D721Med (cell line): ENCODE results near the gene MGAT5B.

Experiments used
- DNase-seq: peaks from one replicate; pipeline ENCODE4 v3.0.0; 2011; ENCODE audit warnings: low spot score; ENCODE audit not compliant: insufficient read length
- FAIRE-seq: peaks from 2 replicates; lab custom pipeline; 2011; peaks lifted over from hg19 to GRCh38; lab: Jason Lieb, UNC
- TF ChIP-seq, protein P1 (sequence below): IDR thresholded peaks from 2 replicates; pipeline ENCODE4 v1.5.1; 2012; ENCODE audit warnings: mild to moderate bottlenecking, control low read depth; ENCODE audit not compliant: insufficient read depth; ENCODE audit errors: missing control alignments

MGAT5B gene

GRCh38 chr17:76884995-76885893 is 17.0 kb downstream of the MGAT5B start:
- TF ChIP-seq, protein P1, sequence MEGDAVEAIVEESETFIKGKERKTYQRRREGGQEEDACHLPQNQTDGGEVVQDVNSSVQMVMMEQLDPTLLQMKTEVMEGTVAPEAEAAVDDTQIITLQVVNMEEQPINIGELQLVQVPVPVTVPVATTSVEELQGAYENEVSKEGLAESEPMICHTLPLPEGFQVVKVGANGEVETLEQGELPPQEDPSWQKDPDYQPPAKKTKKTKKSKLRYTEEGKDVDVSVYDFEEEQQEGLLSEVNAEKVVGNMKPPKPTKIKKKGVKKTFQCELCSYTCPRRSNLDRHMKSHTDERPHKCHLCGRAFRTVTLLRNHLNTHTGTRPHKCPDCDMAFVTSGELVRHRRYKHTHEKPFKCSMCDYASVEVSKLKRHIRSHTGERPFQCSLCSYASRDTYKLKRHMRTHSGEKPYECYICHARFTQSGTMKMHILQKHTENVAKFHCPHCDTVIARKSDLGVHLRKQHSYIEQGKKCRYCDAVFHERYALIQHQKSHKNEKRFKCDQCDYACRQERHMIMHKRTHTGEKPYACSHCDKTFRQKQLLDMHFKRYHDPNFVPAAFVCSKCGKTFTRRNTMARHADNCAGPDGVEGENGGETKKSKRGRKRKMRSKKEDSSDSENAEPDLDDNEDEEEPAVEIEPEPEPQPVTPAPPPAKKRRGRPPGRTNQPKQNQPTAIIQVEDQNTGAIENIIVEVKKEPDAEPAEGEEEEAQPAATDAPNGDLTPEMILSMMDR = no peak
- FAIRE-seq (no peak), DNase-seq (no peak)

DNA sequence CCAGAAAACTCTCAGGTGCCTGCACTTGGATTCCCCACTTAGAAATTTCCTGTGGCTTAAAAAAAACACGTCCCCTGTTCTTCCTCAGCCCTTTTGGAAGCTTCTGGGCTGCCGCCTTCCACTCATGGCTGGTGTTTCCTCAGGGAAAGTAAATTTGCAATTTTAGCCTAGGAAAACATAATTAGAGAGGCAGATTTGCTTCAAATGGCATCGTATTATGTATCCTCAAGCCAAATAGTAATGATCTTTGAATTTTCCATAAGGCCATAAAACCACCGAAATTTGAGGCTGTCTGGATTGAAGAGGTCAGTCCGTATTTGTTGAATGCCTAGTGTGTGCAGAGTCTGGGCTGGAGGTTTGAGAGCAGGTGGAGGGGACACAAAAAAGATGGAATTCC is 17.7 kb downstream of the MGAT5B start:
- TF ChIP-seq, protein P1 = no peak
- FAIRE-seq = no peak
- DNase-seq = no peak

DNA sequence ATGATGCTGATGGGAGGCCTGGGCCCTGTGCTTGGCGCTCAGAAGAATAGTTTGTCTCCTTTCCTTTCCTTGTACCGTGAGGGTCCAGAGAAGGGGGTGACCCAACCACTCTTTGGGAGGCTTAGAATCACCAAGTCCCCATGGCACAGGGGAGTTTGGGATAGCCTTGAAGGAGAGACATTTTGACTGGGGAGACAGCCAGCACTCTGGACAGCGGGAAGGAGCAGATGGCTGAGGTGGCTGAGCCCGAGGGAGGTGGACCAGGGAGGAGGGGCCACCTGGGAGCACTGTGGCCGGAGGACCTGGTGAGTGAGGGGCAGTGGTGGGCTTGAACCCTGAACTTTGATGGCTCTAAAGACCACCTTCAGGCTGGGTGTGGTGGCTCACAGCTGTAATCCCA is 18.2 kb downstream of the MGAT5B start:
- DNase-seq = no peak
- TF ChIP-seq, protein P1 = no peak
- no peak for FAIRE-seq

DNA sequence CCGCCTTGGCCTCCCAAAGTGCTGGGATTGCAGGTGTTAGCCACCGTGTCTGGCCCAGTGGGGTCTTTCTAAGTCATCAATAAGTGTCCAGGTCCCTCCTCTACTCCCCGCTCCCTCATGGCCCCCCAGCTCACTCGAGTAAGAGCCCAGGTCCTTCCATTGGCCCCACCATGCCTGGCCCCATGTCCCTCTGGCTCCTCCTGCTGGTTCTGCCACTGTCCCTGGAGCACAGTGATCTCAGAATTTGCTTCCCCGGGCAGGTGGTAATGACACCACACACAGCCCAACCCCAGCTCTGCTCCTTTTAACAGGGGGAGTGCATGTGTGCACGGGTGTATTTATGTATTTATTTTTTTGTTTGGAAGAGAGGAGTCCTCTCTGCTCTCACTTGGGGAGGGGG is 19.6 kb downstream of the MGAT5B start:
- no peak for DNase-seq
- no peak for FAIRE-seq
- TF ChIP-seq, protein P1 = peak; percentile 40

- FAIRE-seq = no peak
- TF ChIP-seq, protein P1 = no peak
These were observed 20.5 kb downstream of the MGAT5B start for GRCh38 chr17:76888661-76889060.

DNA sequence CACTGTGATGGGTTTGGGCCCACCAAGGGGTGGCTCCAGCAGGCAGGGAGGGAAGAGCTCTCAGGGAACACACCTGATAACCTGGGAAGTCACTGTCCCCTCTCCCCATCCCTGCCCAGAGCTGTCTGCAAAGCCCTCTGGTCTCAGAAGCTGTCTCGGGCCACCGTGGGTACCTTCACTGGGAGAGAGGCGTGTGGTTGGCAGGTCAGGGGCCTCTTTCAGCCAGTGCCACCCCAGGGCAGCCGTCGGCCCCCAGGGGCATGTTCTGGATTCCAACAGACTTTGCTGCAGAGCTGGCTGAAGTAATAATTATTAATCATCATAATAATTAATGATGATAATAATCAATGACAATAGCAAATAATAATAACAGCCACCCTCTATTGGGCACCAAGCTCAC is 21.1 kb downstream of the MGAT5B start:
- FAIRE-seq = no peak

More at GRCh38 chr17:76888661-76889060, 20.5 kb downstream of the MGAT5B start:
- DNase-seq = no peak

More for the DNA sequence above, 21.1 kb downstream of the MGAT5B start:
- TF ChIP-seq, protein P1 = no peak
- DNase-seq = no peak
